Measurements from ENCODE around the gene AQP10. TPM values are rescaled to one million over a fixed set of nuclear protein-coding genes. Genes with fewer than 3 reads are reported as not detected.

AQP10 gene
- total RNA-seq, 2 experiments from 2014 or later, result 0.14 TPM; not detected in 1

DNA sequence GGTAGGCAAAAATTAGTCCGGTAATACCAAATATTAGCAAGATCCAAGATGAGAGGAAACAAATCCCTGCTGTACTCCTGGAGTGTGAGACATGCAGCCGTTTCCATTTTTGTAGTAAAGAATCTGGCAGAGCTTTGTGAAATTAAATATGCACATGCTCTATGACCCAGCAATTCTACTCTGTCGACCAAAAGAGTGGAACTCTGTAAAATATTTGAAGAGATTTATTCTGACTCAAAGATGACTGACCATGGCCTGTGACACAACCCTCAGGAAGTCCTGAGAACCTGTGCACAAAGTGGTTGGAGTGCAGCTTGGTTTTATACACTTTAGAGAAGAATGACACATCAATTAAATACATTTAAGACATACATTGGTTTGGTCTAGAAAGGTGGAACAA lies 32.2 kb upstream of the AQP10 start:
- ChIA-PET POLR2A (no interaction called here), CTCF (interaction anchor here (0.7 to 1.0 kb wide), 2 partner anchors 11 to 17 kb away, joined by 3 read pairs; no protein-coding TSS in a partner anchor)
- Mint-ChIP-seq H3K27ac (no peak overlapping the region), H3K36me3 (ENCODE audit: low read depth) (peaks cover 3% of the 10 kb centered on the region), H3K27me3 (no peaks in the 10 kb centered on the region), H3K4me1 (ENCODE audit: low read depth) (no peaks in the 10 kb centered on the region), H3K4me3 (no peak overlapping the region), H3K9me3 (peaks cover 4% of the 10 kb centered on the region)
- DNase-seq (no peak), ATAC-seq (no peak)
- TF ChIP-seq, protein P1, sequence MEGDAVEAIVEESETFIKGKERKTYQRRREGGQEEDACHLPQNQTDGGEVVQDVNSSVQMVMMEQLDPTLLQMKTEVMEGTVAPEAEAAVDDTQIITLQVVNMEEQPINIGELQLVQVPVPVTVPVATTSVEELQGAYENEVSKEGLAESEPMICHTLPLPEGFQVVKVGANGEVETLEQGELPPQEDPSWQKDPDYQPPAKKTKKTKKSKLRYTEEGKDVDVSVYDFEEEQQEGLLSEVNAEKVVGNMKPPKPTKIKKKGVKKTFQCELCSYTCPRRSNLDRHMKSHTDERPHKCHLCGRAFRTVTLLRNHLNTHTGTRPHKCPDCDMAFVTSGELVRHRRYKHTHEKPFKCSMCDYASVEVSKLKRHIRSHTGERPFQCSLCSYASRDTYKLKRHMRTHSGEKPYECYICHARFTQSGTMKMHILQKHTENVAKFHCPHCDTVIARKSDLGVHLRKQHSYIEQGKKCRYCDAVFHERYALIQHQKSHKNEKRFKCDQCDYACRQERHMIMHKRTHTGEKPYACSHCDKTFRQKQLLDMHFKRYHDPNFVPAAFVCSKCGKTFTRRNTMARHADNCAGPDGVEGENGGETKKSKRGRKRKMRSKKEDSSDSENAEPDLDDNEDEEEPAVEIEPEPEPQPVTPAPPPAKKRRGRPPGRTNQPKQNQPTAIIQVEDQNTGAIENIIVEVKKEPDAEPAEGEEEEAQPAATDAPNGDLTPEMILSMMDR (IDR thresholded peaks at IDR 0.05), result no peak
- intact Hi-C loops (cut with micrococcal nuclease), result no loop called here

DNA sequence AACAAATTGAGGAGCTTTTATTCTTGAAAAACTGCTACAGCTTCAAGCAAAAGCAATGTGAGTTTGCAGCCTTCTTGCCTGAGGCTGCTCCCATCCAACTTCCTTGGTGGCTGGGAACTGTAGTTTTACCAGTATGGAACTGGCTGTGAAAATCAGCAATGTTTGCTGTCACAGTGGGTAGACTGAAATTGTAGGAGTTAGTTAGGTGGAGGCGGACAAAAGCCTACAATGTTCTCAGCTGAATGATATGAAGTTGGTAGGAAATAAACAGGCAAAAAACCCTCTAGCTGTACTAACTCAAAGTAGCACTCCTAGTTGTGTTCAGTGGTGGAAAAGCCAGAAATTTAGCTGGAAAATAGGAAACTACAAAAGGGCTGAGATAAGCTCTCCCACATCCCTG lies 30.0 kb upstream of the AQP10 start:
- ChIA-PET CTCF (interaction anchor here (1.1 to 1.5 kb wide), 2 partner anchors 14 to 44 kb away, joined by 3 to 5 read pairs; no protein-coding TSS in a partner anchor), POLR2A (no interaction called here)

DNA sequence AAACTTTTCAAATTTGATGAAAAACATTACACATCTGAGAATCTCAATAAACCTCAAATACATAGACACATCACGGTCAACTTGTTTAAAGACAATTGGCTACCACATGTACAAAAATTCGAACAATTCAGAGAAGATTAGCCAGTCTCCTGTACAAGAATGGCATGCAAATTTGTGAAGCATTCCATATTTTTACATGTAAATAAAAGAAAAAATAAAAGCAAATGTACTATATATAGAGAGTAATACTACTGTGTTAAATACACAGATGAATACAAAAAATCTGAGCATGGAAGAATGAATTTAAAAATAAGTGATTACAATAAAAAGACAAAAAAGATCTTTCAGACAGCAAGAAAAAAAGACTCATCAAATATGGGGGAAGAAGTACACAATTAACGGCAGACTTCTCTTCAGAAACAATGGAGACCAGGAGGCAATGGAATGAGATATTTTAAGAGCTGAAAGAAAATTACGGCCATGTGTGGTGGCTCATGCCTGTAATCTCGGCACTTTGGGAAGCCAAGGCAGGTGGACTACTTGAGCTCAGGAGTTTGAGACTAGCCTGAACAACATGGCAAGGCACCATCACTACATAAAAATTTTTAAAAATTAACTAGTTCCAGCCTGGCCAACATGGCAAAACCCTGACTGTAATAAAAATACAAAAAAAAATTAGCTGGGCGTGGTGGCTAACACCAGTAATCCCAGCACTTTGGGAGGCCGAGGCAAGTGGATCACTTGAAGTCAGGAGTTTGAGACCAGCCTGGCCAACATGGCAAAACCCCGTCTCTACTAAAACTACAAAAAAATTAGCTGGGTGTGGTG lies 25.3 kb upstream of the AQP10 start:
- DNase-seq (no peak), ATAC-seq (no peak)
- Mint-ChIP-seq H3K27me3 (no peaks in the 10 kb centered on the region), H3K4me3 (no peak overlapping the region), H3K27ac (no peak overlapping the region), H3K36me3 (ENCODE audit: low read depth) (peaks cover 5% of the 10 kb centered on the region), H3K9me3 (peaks cover 14% of the 10 kb centered on the region), H3K4me1 (ENCODE audit: low read depth) (no peaks in the 10 kb centered on the region)
- intact Hi-C loops (cut with micrococcal nuclease), result no loop called here
- TF ChIP-seq, protein P1 (IDR thresholded peaks at IDR 0.05), result no peak
- ChIA-PET CTCF (interaction anchor here (1.0 to 1.2 kb wide), 3 partner anchors 15 to 49 kb away, joined by 3 read pairs; no protein-coding TSS in a partner anchor), POLR2A (no interaction called here)

More for the DNA sequence above, 30.0 kb upstream of the AQP10 start:
- intact Hi-C loops (cut with micrococcal nuclease), result no loop called here
- TF ChIP-seq, protein P1 (IDR thresholded peaks at IDR 0.05), result no peak
- DNase-seq (no peak), ATAC-seq (no peak)
- no peak overlapping the region for H3K4me3 Mint-ChIP-seq
- H3K27ac Mint-ChIP-seq, result no peak overlapping the region
- H3K36me3 Mint-ChIP-seq (ENCODE audit: low read depth), result peaks cover 5% of the 10 kb centered on the region
- no peaks in the 10 kb centered on the region for H3K4me1 Mint-ChIP-seq (ENCODE audit: low read depth)
- peaks cover 14% of the 10 kb centered on the region for H3K9me3 Mint-ChIP-seq
- no peaks in the 10 kb centered on the region for H3K27me3 Mint-ChIP-seq

DNA sequence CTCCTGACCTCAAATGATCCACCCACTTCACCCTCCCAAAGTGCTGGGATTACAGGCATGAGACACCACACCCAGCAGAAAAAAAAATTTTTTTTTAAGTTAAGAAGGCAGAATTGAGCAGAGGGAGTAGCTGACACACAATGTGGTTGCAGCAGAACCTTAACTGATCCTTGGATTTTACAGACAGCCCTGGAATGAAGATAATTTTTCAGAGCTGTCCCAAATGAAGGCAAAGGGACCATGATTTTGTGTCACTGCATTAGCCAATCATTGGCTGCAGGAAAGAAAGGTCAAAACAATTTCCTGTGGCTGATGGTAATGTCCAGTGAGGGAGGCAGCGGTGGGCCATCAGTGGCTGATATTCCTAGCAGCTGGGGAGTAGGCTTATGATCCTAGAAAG lies 19.3 kb upstream of the AQP10 start:
- ChIA-PET CTCF (interaction anchor here (1.6 kb wide), 1 partner anchor 18 kb away, joined by 3 read pairs; no protein-coding TSS in a partner anchor), POLR2A (interaction anchor here (1.1 kb wide), 1 partner anchor 25 kb away, joined by 3 read pairs; no protein-coding TSS in a partner anchor)
- H3K36me3 Mint-ChIP-seq (ENCODE audit: low read depth), result no peaks in the 10 kb centered on the region
- no peak overlapping the region for H3K4me3 Mint-ChIP-seq
- TF ChIP-seq, protein P1 (IDR thresholded peaks at IDR 0.05), result no peak
- intact Hi-C loops (cut with micrococcal nuclease), result no loop called here
- no peaks in the 10 kb centered on the region for H3K9me3 Mint-ChIP-seq
- H3K4me1 Mint-ChIP-seq (ENCODE audit: low read depth), result peaks cover 7% of the 10 kb centered on the region
- DNase-seq, result no peak
- no peak for ATAC-seq
- no peak overlapping the region for H3K27ac Mint-ChIP-seq
- no peaks in the 10 kb centered on the region for H3K27me3 Mint-ChIP-seq

All from activated CD8-positive, alpha-beta T cell treated with anti-CD3 and anti-CD28 coated beads for 36 hours (primary cell).